NB4 (cell line): ENCODE results near the gene TDP2.

Experiments used
- DNase-seq: peaks from one replicate; pipeline ENCODE4 v3.0.0; 2010; ENCODE audit warnings: low read depth
- H3K4me3 ChIP-seq: one replicate; pipeline ENCODE4 v1.5.1; 2011; ENCODE audit warnings: mild to moderate bottlenecking, low read depth, low read length, moderate library complexity
- MAX ChIP-seq: IDR thresholded peaks from 2 replicates; pipeline ENCODE4 v1.6.1; 2011; ENCODE audit warnings: low read depth, low read length
- MYC ChIP-seq: IDR thresholded peaks from 2 replicates; pipeline ENCODE4 v1.6.1; 2011; ENCODE audit warnings: low read depth, low read length
- POLR2A ChIP-seq: IDR thresholded peaks from 2 replicates; pipeline ENCODE4 v1.6.1; 2011; ENCODE audit warnings: mild to moderate bottlenecking; ENCODE audit not compliant: insufficient read length; ENCODE audit errors: extremely low read depth
- TF ChIP-seq, protein P1 (sequence below): IDR thresholded peaks from one replicate; pipeline ENCODE4 v1.5.1; 2012; ENCODE audit warnings: low read depth, low read length

Gene TDP2

DNA sequence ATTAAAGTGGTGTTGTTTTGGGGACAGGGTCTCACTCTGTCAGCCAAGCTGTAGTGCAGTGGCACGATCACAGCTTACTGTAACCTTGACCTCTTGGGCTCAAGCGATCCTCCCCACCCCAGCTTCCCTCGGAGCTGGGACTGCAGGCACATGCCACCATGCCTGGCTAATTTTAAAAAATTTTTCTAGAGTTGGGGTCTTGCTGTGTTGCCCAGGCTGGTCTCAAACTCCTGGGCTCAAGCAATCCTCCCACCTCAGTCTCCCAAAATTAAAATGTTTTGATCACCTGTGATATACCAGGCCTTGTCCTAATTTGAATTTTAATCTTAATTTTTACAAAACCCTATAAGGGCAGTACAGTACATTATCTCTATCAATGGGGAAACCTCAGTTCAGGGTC lies 25.7 kb upstream of the TDP2 start:
- no peak for TF ChIP-seq MYC
- TF ChIP-seq POLR2A: no peak
- TF ChIP-seq, protein P1, sequence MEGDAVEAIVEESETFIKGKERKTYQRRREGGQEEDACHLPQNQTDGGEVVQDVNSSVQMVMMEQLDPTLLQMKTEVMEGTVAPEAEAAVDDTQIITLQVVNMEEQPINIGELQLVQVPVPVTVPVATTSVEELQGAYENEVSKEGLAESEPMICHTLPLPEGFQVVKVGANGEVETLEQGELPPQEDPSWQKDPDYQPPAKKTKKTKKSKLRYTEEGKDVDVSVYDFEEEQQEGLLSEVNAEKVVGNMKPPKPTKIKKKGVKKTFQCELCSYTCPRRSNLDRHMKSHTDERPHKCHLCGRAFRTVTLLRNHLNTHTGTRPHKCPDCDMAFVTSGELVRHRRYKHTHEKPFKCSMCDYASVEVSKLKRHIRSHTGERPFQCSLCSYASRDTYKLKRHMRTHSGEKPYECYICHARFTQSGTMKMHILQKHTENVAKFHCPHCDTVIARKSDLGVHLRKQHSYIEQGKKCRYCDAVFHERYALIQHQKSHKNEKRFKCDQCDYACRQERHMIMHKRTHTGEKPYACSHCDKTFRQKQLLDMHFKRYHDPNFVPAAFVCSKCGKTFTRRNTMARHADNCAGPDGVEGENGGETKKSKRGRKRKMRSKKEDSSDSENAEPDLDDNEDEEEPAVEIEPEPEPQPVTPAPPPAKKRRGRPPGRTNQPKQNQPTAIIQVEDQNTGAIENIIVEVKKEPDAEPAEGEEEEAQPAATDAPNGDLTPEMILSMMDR: no peak
- TF ChIP-seq MAX: no peak
- H3K4me3 ChIP-seq: no peak overlapping the region
- no peak for DNase-seq

DNA sequence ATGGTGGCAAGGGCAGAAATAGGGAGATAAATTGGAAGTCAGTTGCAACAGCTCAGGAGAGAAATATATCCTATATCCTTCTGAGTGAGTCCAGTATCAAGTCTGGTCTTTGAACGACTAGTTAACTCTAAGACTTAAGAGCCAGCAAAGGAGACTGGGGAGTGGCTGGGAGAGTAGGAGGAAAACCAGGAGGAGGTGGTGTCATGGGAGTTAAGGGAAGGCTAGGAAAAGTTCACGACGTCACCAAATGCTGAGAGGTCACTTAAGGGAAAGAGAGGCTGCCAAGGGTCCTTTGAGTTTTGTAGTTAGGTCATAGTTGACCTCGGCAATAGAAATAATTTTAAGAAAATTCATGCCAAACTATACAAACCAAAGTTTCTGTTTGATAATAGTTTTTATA lies 25.3 kb upstream of the TDP2 start:
- TF ChIP-seq MAX (no peak), MYC (no peak)
- no peak overlapping the region for H3K4me3 ChIP-seq
- DNase-seq: no peak

DNA sequence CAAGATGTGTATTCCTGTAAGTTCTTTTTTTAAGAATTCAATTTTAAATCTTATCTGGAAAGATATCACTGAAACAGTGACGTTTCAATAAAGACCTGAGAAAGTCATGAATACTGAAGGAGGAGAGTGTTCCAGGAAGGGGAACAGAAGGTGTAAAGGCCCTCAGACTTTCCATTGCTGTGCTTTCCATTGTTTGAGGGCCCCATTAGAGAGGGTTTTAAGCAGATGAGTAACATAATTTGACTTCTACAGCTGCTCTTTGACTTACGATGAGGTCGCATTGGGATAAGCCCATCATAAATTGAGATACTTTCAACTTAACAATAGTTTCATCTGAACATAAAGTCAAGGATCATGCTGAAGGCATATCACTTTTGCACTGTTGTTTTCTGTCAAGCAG lies 24.9 kb upstream of the TDP2 start:
- TF ChIP-seq, protein P1: no peak
- no peak for TF ChIP-seq MYC
- TF ChIP-seq MAX: no peak
- TF ChIP-seq POLR2A: no peak
- no peak overlapping the region for H3K4me3 ChIP-seq
- DNase-seq: no peak

- H3K4me3 ChIP-seq: no peak overlapping the region
- TF ChIP-seq MAX: no peak
- TF ChIP-seq, protein P1: no peak
- no peak for TF ChIP-seq POLR2A
- no peak for TF ChIP-seq MYC
- no peak for DNase-seq
Observed at GRCh38 chr6:24690593-24690992, 23.9 kb upstream of the TDP2 start.

- DNase-seq: no peak
- H3K4me3 ChIP-seq: no peak overlapping the region
- TF ChIP-seq MYC (no peak), MAX (no peak)
- TF ChIP-seq, protein P1: no peak
Observed at GRCh38 chr6:24689964-24690363, 23.3 kb upstream of the TDP2 start.

DNA sequence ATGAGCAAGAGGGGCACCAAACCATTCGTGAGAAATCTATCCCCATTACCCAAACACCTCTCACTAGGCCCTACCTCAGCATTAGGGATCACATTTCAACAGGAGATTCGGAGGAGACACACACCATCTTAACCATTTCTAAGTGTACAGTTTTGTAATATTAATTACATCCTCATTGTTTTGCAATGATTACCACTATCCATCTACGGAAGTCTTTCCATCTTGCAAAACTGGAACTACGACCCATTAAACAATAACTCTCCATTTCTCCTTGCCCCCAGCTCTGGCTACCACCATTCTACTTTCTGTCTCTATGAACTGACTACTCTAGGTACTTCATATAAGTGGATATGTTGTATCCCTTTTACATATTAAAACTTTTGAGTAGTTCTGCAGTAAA lies 20.2 kb upstream of the TDP2 start:
- no peak for TF ChIP-seq MYC
- no peak for TF ChIP-seq POLR2A
- TF ChIP-seq MAX: no peak
- TF ChIP-seq, protein P1: no peak
- no peak overlapping the region for H3K4me3 ChIP-seq
- no peak for DNase-seq

DNA sequence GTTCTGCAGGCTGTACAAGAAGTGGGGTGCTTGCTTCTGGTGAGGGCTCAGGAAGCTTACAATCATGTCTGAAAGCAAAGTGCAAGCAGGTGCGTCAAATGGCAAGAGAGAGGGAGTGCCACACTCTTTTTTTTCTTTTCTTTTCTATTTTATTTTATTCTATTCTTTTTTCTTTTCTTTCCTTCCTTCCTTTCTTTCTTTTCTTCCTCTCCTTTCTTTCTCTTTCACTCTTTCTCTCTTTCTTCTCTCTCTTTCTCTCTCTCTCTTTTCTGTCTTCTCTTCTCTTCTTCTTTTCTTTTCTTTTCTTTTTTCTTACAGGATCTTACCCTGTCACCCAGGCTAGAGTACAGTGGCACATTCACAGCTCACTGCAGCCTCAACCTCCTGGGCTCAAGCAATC lies 19.7 kb upstream of the TDP2 start:
- no peak for DNase-seq
- H3K4me3 ChIP-seq: no peak overlapping the region
- no peak for TF ChIP-seq POLR2A
- TF ChIP-seq, protein P1: no peak
- no peak for TF ChIP-seq MAX
- TF ChIP-seq MYC: no peak
